Endothelial cell of umbilical vein (primary cell): ENCODE results near the gene GNMT. TPM values are rescaled to one million over a fixed set of nuclear protein-coding genes. Genes with fewer than 3 reads are reported as not detected.

Source experiments
- BruUV-seq: library from RNA; stranded (reverse); fragments of 400-500 nt; replicated peaks from 2 replicates; lab custom pipeline; 2021; lab: Mats Ljungman, UMichigan
- CTCF ChIA-PET: fragments of 300-600, 350-600 bp; sonication (Branson Sonifier 250); formaldehyde crosslinking; loops from one replicate; lab custom pipeline; 2021; ENCODE audit warnings: antibody characterized with exemption, inconsistent platforms; lab: Charles Lee
- POLR2A ChIA-PET: fragments of 300-600, 350-600 bp; sonication (Branson Sonifier 250); formaldehyde crosslinking; loops from one replicate; lab custom pipeline; 2021; ENCODE audit warnings: antibody characterized with exemption, inconsistent platforms; lab: Charles Lee
- DNase-seq: peaks from one replicate; pipeline ENCODE4 v3.0.0-alpha.2; 2011; ENCODE audit warnings: low read depth, low spot score
- FAIRE-seq: peaks from 2 replicates; lab custom pipeline; 2011; peaks lifted over from hg19 to GRCh38; lab: Jason Lieb, UNC
- H2AFZ ChIP-seq: 2 replicates; pipeline ENCODE4 v1.6.0; 2012; ENCODE audit warnings: low read depth, low read length, control low read depth, inconsistent platforms
- H3K27ac ChIP-seq: 2 replicates; pipeline ENCODE4 v1.5.1; 2011; ENCODE audit warnings: low read depth, mild to moderate bottlenecking, control low read depth, low read length, moderate library complexity; ENCODE audit not compliant: insufficient read depth
- H3K27me3 ChIP-seq, 2 experiments: 2 replicates each; pipeline versions ENCODE4 v1.6.0 to v1.6.1; 2011; ENCODE audit warnings: low read length in 2 of 2, mixed read lengths in 1 of 2; ENCODE audit not compliant: control insufficient read depth in 2 of 2, insufficient read depth in 2 of 2
- H3K36me3 ChIP-seq, 2 experiments: 2 replicates in 1 of 2; 3 replicates in 1 of 2; pipeline ENCODE4 v1.5.1; 2011; ENCODE audit warnings: low read length in 2 of 2, mild to moderate bottlenecking in 1 of 2, moderate library complexity in 1 of 2; ENCODE audit not compliant: control insufficient read depth in 2 of 2, insufficient read depth in 2 of 2; ENCODE audit errors: extremely low read depth in 1 of 2
- H3K4me1 ChIP-seq: 3 replicates; pipeline ENCODE4 v1.5.1; 2011; ENCODE audit warnings: mild to moderate bottlenecking, low read length; ENCODE audit not compliant: control insufficient read depth, insufficient read depth; ENCODE audit errors: extremely low read depth
- H3K4me2 ChIP-seq: 2 replicates; pipeline ENCODE4 v1.6.1; 2011; ENCODE audit warnings: low read length, control low read depth, mixed read lengths; ENCODE audit not compliant: insufficient read depth
- H3K4me3 ChIP-seq, 3 experiments: fragments of 200-600 bp in 1 of 3; sonication (generic), shearing (Covaris generic) in 1 of 3; replicated peaks in 1 of 3; 2 replicates each; pipeline ENCODE4 v1.5.1; 2011 to 2016; ENCODE audit warnings: control low read depth in 3 of 3, low read length in 3 of 3, mild to moderate bottlenecking in 2 of 3, inconsistent platforms in 1 of 3, low read depth in 1 of 3, moderate library complexity in 1 of 3; ENCODE audit not compliant: insufficient read depth in 1 of 3
- H3K79me2 ChIP-seq: 2 replicates; pipeline ENCODE4 v1.6.0; 2012; ENCODE audit warnings: low read length, inconsistent platforms; ENCODE audit not compliant: control insufficient read depth, insufficient read depth
- H3K9ac ChIP-seq: replicated peaks from 2 replicates; pipeline ENCODE3; 2011; ENCODE audit warnings: low read length, control low read depth; ENCODE audit not compliant: insufficient read depth; ENCODE audit errors: extremely low read depth
- H3K9me1 ChIP-seq: replicated peaks from 3 replicates; pipeline ENCODE4 v1.6.0; 2011; ENCODE audit warnings: mild to moderate bottlenecking, low read length; ENCODE audit not compliant: control insufficient read depth, insufficient read depth; ENCODE audit errors: extremely low read depth
- H3K9me3 ChIP-seq: replicated peaks from 2 replicates; pipeline ENCODE4 v1.5.1; 2012; ENCODE audit warnings: low read length, inconsistent platforms; ENCODE audit not compliant: control insufficient read depth, insufficient read depth
- H4K20me1 ChIP-seq: replicated peaks from 2 replicates; pipeline ENCODE3; 2011; ENCODE audit warnings: mild to moderate bottlenecking, low read length; ENCODE audit not compliant: control insufficient read depth, insufficient read depth; ENCODE audit errors: extremely low read depth
- CTCF ChIP-seq, 2 donors: IDR thresholded peaks; 1 replicate in 1 of 2; 2 replicates in 1 of 2; pipeline ENCODE4 v1.5.1; 2011; ENCODE audit warnings: low read length in 2 of 2, mild to moderate bottlenecking in 2 of 2, moderate library complexity in 2 of 2, control low read depth in 1 of 2, inconsistent platforms in 1 of 2, low read depth in 1 of 2; ENCODE audit not compliant: insufficient read depth in 1 of 2; ENCODE audit errors: extremely low read depth in 1 of 2
- EZH2 ChIP-seq: IDR thresholded peaks from 2 replicates; pipeline ENCODE4 v1.6.1; 2012; ENCODE audit warnings: borderline replicate concordance, low read depth, mild to moderate bottlenecking, moderate library complexity, low read length, inconsistent platforms; ENCODE audit not compliant: severe bottlenecking
- FOS ChIP-seq: IDR thresholded peaks from 2 replicates; pipeline ENCODE4 v1.6.1; 2011; ENCODE audit warnings: mild to moderate bottlenecking, low read length, moderate library complexity, borderline replicate concordance; ENCODE audit not compliant: insufficient read depth
- GATA2 ChIP-seq: IDR thresholded peaks from 2 replicates; pipeline ENCODE4 v1.7.0; 2011; ENCODE audit warnings: low read depth, mild to moderate bottlenecking, moderate library complexity, mixed read lengths, low read length; ENCODE audit not compliant: insufficient read length, insufficient read depth
- JUN ChIP-seq: IDR thresholded peaks from 2 replicates; pipeline ENCODE4 v1.6.1; 2011; ENCODE audit warnings: borderline replicate concordance, low read depth; ENCODE audit not compliant: insufficient read length, insufficient read depth
- MYC ChIP-seq: IDR thresholded peaks from one replicate; pipeline ENCODE4 v1.6.1; 2011; ENCODE audit warnings: mild to moderate bottlenecking, low read depth, low read length
- dilution Hi-C: fragments of 300-500 bp; cut with MboI; formaldehyde crosslinking; loops from one replicate; pipeline ENCODE4 v1.15.0; 2019; ENCODE audit warnings: low sequenced_read_pairs; ENCODE audit not compliant: extremely low pct_ligation_motif_present
- intact Hi-C: fragments of 100-400 bp; cut with micrococcal nuclease; formaldehyde crosslinking; loops from one replicate; pipeline ENCODE4 v1.10.0; 2022
- polyA plus RNA-seq, 4 experiments: library from polyadenylated mRNA; depleted of rRNA in 3 of 4; stranded (reverse) in 3 of 4; unstranded in 1 of 4; fragments of >200 nt; gene quantifications; 2 replicates each; pipeline versions ENCODE4 v1.2.1 to v1.2.3, GENCODE V29; 2011 to 2012; ENCODE audit warnings: missing spikeins in 1 of 4
- total RNA-seq: library from RNA; stranded (reverse); gene quantifications from 2 replicates; pipeline ENCODE4 v1.2.3, GENCODE V29; 2021
- TF ChIP-seq, protein P1 (sequence below): IDR thresholded peaks from 2 replicates; pipeline ENCODE4 v1.6.1; 2011; ENCODE audit not compliant: insufficient read depth, insufficient read length

Gene GNMT
- total and polyA plus RNA-seq, 2 donors (not counting 3 experiments of a cell fraction or from before 2014, with no cell fraction given), result 0.41 to 1.2 TPM

GRCh38 chr6:42916288-42916687 is 44.3 kb upstream of the GNMT start:
- H2AFZ ChIP-seq, result no peak overlapping the region
- TF ChIP-seq, protein P1, sequence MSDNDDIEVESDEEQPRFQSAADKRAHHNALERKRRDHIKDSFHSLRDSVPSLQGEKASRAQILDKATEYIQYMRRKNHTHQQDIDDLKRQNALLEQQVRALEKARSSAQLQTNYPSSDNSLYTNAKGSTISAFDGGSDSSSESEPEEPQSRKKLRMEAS, result no peak
- no peak for TF ChIP-seq JUN
- FAIRE-seq (no peak), DNase-seq (no peak)
- intact Hi-C loops (no loop called here), dilution Hi-C loops (no loop called here)
- ChIA-PET CTCF (interaction anchor here (1.3 kb wide), 1 partner anchor 227 kb away, joined by 7 read pairs; no protein-coding TSS in a partner anchor), POLR2A (no interaction called here)
- no peaks in the 10 kb centered on the region for H3K9me3 ChIP-seq
- no peaks in the 10 kb centered on the region for H4K20me1 ChIP-seq
- no peaks in the 10 kb centered on the region for H3K36me3 ChIP-seq
- H3K27me3 ChIP-seq, result peaks cover 0 to 4% of the 10 kb centered on the region in 2 experiments
- H3K79me2 ChIP-seq, result no peaks in the 10 kb centered on the region
- H3K4me1 ChIP-seq, result no peaks in the 10 kb centered on the region
- no peaks in the 10 kb centered on the region for H3K9me1 ChIP-seq
- no peak overlapping the region for H3K9ac ChIP-seq
- no peak overlapping the region for H3K4me3 ChIP-seq
- no TSS peak for BruUV-seq
- no peak overlapping the region for H3K4me2 ChIP-seq
- H3K27ac ChIP-seq, result no peak overlapping the region

DNA sequence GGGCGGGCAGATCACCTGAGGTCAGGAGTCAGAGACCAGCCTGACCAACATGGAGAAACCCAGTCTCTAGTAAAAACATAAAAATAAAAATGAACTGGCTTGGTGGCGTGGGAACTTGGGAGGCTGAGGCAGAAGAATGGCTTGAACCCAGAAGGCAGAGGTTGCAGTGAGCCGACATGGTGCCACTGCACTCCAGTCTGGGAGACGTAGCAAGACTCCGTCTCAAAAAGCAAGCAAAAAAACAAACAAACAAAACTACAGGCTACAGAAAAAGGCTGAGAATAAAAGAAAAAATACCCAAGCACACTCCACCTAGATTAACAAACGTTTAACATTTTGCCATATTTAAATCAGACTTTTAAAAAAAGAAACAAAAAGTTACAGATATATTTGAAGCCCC is 38.8 kb upstream of the GNMT start:
- ChIA-PET CTCF (no interaction called here), POLR2A (no interaction called here)
- Histone ChIP-seq H3K9me1 (no peaks in the 10 kb centered on the region), H3K4me1 (peaks cover 4% of the 10 kb centered on the region), H3K27ac (no peak overlapping the region), H3K4me2 (no peak overlapping the region), H3K9ac (no peak overlapping the region), H3K4me3 (no peak overlapping the region), H3K9me3 (no peaks in the 10 kb centered on the region), H3K36me3 (no peaks in the 10 kb centered on the region), H2AFZ (no peak overlapping the region), H3K79me2 (no peaks in the 10 kb centered on the region), H3K27me3 (peaks cover 0 to 3% of the 10 kb centered on the region in 2 experiments), H4K20me1 (no peaks in the 10 kb centered on the region)
- no TSS peak for BruUV-seq
- intact Hi-C loops, result no loop called here
- no peak for TF ChIP-seq JUN
- no peak for TF ChIP-seq GATA2
- no peak for TF ChIP-seq MYC
- no peak for TF ChIP-seq CTCF (IDR thresholded peaks at IDR 0.05; ENCODE audit: extremely low read depth in 1 of 2, insufficient read depth in 1 of 2, low read depth in 1 of 2, low read length in 2 of 2)
- TF ChIP-seq FOS, result no peak
- TF ChIP-seq EZH2, result no peak
- TF ChIP-seq, protein P1, result no peak
- dilution Hi-C loops, result no loop called here
- DNase-seq, result no peak
- FAIRE-seq, result no peak
